ENCODE data around the gene NOL3. TPM values are rescaled to one million over a fixed set of nuclear protein-coding genes. Genes with fewer than 3 reads are reported as not detected.

Gene NOL3
- total RNA-seq, 1 donor from 2014 or later: 110 TPM

GRCh38 chr16:67185651-67186134 is 15.4 kb downstream of the NOL3 start:
- Histone ChIP-seq H3K27me3 (ENCODE audit: low read depth) (no peaks in the 10 kb centered on the region), H3K27ac (replicated peaks) (peak overlapping the region; percentile 97), H3K4me3 (peak overlapping the region; percentile 75), H3K4me1 (peaks cover 38% of the 10 kb centered on the region), H3K36me3 (no peaks in the 10 kb centered on the region), H3K9me3 (replicated peaks) (no peaks in the 10 kb centered on the region)
- no peak for TF ChIP-seq CTCF (IDR thresholded peaks at IDR 0.05; ENCODE audit: borderline replicate concordance)
- intact Hi-C loops (cut with micrococcal nuclease): no loop called here
- no peak for DNase-seq

GRCh38 chr16:67186550-67186950 is 16.2 kb downstream of the NOL3 start:
- no peak for DNase-seq

GRCh38 chr16:67187175-67187890 is 17.0 kb downstream of the NOL3 start:
- H3K4me3 ChIP-seq: no peak overlapping the region
- H3K4me1 ChIP-seq: peaks cover 53% of the 10 kb centered on the region
- H3K9me3 ChIP-seq (replicated peaks): no peaks in the 10 kb centered on the region
- no peak for DNase-seq
- H3K36me3 ChIP-seq: no peaks in the 10 kb centered on the region
- no peaks in the 10 kb centered on the region for H3K27me3 ChIP-seq (ENCODE audit: low read depth)
- no peak for TF ChIP-seq CTCF (IDR thresholded peaks at IDR 0.05; ENCODE audit: borderline replicate concordance)
- intact Hi-C loops (cut with micrococcal nuclease): no loop called here
- H3K27ac ChIP-seq (replicated peaks): no peak overlapping the region

More at GRCh38 chr16:67186550-67186950, 16.2 kb downstream of the NOL3 start:
- Histone ChIP-seq H3K9me3 (replicated peaks) (no peaks in the 10 kb centered on the region), H3K27me3 (ENCODE audit: low read depth) (no peaks in the 10 kb centered on the region), H3K27ac (replicated peaks) (no peak overlapping the region), H3K4me1 (peaks cover 46% of the 10 kb centered on the region), H3K36me3 (no peaks in the 10 kb centered on the region), H3K4me3 (no peak overlapping the region)
- intact Hi-C loops (cut with micrococcal nuclease): no loop called here
- TF ChIP-seq CTCF (IDR thresholded peaks at IDR 0.05; ENCODE audit: borderline replicate concordance): no peak

GRCh38 chr16:67188323-67188722 is 18.0 kb downstream of the NOL3 start:
- Histone ChIP-seq H3K4me1 (peaks cover 53% of the 10 kb centered on the region), H3K27me3 (ENCODE audit: low read depth) (no peaks in the 10 kb centered on the region), H3K9me3 (replicated peaks) (no peaks in the 10 kb centered on the region), H3K36me3 (no peaks in the 10 kb centered on the region), H3K27ac (replicated peaks) (no peak overlapping the region), H3K4me3 (no peak overlapping the region)
- no peak for TF ChIP-seq CTCF (IDR thresholded peaks at IDR 0.05; ENCODE audit: borderline replicate concordance)
- intact Hi-C loops (cut with micrococcal nuclease): no loop called here
- no peak for DNase-seq

- intact Hi-C loops (cut with micrococcal nuclease): no loop called here
- Histone ChIP-seq H3K4me1 (peaks cover 57% of the 10 kb centered on the region), H3K36me3 (peaks cover 2% of the 10 kb centered on the region), H3K4me3 (no peak overlapping the region), H3K27me3 (ENCODE audit: low read depth) (no peaks in the 10 kb centered on the region), H3K27ac (replicated peaks) (no peak overlapping the region), H3K9me3 (replicated peaks) (no peaks in the 10 kb centered on the region)
- TF ChIP-seq CTCF (IDR thresholded peaks at IDR 0.05; ENCODE audit: borderline replicate concordance): no peak
- DNase-seq: no peak
Observed at GRCh38 chr16:67188798-67189197, 18.5 kb downstream of the NOL3 start.

All from left ventricle myocardium inferior (tissue), 1 donor.